ENCODE results near the gene OPN1MW. TPM values are rescaled to one million over a fixed set of nuclear protein-coding genes. Genes with fewer than 3 reads are reported as not detected.

The OPN1MW gene
- total RNA-seq = not detected in 2 replicates

DNA sequence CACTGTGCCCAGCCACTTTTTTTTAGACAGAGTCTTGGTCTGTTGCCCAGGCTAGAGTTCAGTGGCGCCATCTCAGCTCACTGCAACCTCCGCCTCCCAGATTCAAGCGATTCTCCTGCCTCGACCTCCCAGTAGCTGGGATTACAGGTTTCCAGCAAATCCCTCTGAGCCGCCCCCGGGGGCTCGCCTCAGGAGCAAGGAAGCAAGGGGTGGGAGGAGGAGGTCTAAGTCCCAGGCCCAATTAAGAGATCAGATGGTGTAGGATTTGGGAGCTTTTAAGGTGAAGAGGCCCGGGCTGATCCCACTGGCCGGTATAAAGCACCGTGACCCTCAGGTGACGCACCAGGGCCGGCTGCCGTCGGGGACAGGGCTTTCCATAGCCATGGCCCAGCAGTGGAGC, at the start of gene OPN1MW:
OPN1MW (plus strand) TSS at position 301 of the 400 bp plus-strand sequence; CDS start at position 383, 82 bp downstream.

DNA sequence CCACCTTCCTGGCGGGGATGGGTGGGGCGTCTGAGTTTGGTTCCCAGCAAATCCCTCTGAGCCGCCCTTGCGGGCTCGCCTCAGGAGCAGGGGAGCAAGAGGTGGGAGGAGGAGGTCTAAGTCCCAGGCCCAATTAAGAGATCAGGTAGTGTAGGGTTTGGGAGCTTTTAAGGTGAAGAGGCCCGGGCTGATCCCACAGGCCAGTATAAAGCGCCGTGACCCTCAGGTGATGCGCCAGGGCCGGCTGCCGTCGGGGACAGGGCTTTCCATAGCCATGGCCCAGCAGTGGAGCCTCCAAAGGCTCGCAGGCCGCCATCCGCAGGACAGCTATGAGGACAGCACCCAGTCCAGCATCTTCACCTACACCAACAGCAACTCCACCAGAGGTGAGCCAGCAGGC, 38.4 kb upstream of the OPN1MW start, which contains the start of gene OPN1LW:
OPN1LW (plus strand) TSS at position 234 of the 400 bp plus-strand sequence; CDS start at position 275, 41 bp downstream.

DNA sequence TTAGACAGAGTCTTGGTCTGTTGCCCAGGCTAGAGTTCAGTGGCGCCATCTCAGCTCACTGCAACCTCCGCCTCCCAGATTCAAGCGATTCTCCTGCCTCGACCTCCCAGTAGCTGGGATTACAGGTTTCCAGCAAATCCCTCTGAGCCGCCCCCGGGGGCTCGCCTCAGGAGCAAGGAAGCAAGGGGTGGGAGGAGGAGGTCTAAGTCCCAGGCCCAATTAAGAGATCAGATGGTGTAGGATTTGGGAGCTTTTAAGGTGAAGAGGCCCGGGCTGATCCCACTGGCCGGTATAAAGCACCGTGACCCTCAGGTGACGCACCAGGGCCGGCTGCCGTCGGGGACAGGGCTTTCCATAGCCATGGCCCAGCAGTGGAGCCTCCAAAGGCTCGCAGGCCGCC, 37.1 kb downstream of the OPN1MW start, which contains the start of gene OPN1MW2:
OPN1MW2 (plus strand) TSS at position 301 of the 400 bp plus-strand sequence; CDS start at position 361, 60 bp downstream.

Other genes starting within 250 kb of the OPN1MW start
- 46.7 and 47.6 TPM in 2 replicates for gene NAA10, start 247.6 kb upstream of the OPN1MW start, total RNA-seq
- gene RENBP, start 238.0 kb upstream of the OPN1MW start, total RNA-seq = 5.1 and 7.7 TPM in 2 replicates
- gene HCFC1, start 210.8 kb upstream of the OPN1MW start, total RNA-seq = 21.5 and 26.9 TPM in 2 replicates
- gene TMEM187, start 209.8 kb upstream of the OPN1MW start, total RNA-seq = 5.1 and 5.7 TPM in 2 replicates
- gene IRAK1, start 162.7 kb upstream of the OPN1MW start, total RNA-seq = 47.1 and 71.7 TPM in 2 replicates
- 37.0 and 40.6 TPM in 2 replicates for gene MECP2, start 84.9 kb upstream of the OPN1MW start, total RNA-seq
- gene OPN1LW, start 38.4 kb upstream of the OPN1MW start, total RNA-seq = not detected in 2 replicates
- not detected in 2 replicates for gene OPN1MW2, start 37.2 kb downstream of the OPN1MW start, total RNA-seq
- gene OPN1MW3, start 75.0 kb downstream of the OPN1MW start, total RNA-seq = not detected in 2 replicates
- gene TEX28, start 112.5 kb downstream of the OPN1MW start, total RNA-seq = not detected in 2 replicates
- not detected in 2 replicates for gene TKTL1, start 113.2 kb downstream of the OPN1MW start, total RNA-seq
- 1,743 and 1,971 TPM in 2 replicates for gene FLNA, start 192.0 kb downstream of the OPN1MW start, total RNA-seq
- gene EMD, start 196.7 kb downstream of the OPN1MW start, total RNA-seq = 34.8 and 40.5 TPM in 2 replicates
- 2,325 and 2,873 TPM in 2 replicates for gene RPL10, start 215.8 kb downstream of the OPN1MW start, total RNA-seq
- gene DNASE1L1, start 226.7 kb downstream of the OPN1MW start, total RNA-seq = 55.5 and 61.5 TPM in 2 replicates
- gene TAFAZZIN, start 228.9 kb downstream of the OPN1MW start, total RNA-seq = 12.0 and 12.2 TPM in 2 replicates
- gene ATP6AP1, start 246.1 kb downstream of the OPN1MW start, total RNA-seq = 31.6 and 37.2 TPM in 2 replicates

All from articular chondrocyte of knee joint (primary cell).